ENCODE results near the gene MRPL43.

- no peak for TF ChIP-seq CTCF (IDR thresholded peaks at IDR 0.05; ENCODE audit: insufficient read depth, low read length)
- TF ChIP-seq REST (IDR thresholded peaks at IDR 0.05; ENCODE audit: insufficient replicate concordance, low read depth) = no peak
- no peak for TF ChIP-seq SPI1 (IDR thresholded peaks at IDR 0.05; ENCODE audit: borderline replicate concordance, low read depth)
Measured at GRCh38 chr10:101033276-101033675, 46.0 kb upstream of the MRPL43 start.

Data from HL-60 (cell line).